GM21825 (cell line): ENCODE data around the gene PMM2.
"Not testable (repeated sequence)": the region's sequence is repeated elsewhere in the genome, so short reads cannot be mapped to it uniquely, and the experiment has no call there.

Experiments used
- ATAC-seq: cut with Tn5 transposase; IDR thresholded peaks from one replicate; pipeline ENCODE4 v1.9.1; 2021; ENCODE audit warnings: mild to moderate bottlenecking, moderate library complexity; ENCODE audit not compliant: unreplicated experiment

Gene PMM2

DNA sequence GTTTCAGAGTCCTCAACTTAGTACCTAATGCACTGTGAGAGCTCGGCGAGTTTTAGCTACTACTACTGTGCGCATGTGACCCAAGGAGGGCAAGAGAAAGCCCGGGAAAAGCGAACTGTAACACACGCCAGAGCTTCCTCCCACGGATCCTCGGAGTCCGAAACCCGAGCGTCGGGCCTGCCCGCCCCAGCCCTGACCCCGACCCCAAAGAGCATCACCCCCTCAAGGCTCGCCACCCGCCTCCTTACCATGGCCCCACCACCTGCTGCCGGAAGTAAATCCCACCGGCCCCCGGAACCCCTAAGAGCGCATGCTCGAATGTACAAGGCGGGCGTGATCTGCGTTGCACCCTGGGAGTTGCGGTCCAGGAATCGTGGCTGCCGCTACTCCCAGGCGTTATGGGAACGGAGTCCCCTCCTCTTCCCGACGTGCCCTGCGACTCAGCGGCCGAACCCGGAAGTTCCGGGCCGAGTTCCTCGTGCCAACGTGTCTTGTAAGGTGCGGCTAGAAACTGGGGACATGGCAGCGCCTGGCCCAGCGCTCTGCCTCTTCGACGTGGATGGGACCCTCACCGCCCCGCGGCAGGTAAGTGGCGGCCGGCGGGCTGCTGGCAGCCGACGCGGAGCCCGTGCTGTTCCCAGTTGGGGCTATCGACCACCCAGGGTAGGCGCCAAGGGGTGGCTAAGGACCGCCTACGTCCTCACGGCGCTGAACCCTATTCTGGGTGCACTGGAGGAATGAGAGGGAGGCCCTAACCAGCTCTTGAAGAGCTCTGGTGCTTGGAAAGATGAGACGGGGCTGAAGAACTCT is at the start of gene PMM2, which contains the start of gene TMEM186:
PMM2 (plus strand) TSS at position 476 of the 810 bp plus-strand sequence; CDS start at position 520, 44 bp downstream.
TMEM186 (minus strand) TSS at position 276 of the 810 bp plus-strand sequence; CDS start at position 251, 25 bp downstream.
- peak; percentile 96 for ATAC-seq

DNA sequence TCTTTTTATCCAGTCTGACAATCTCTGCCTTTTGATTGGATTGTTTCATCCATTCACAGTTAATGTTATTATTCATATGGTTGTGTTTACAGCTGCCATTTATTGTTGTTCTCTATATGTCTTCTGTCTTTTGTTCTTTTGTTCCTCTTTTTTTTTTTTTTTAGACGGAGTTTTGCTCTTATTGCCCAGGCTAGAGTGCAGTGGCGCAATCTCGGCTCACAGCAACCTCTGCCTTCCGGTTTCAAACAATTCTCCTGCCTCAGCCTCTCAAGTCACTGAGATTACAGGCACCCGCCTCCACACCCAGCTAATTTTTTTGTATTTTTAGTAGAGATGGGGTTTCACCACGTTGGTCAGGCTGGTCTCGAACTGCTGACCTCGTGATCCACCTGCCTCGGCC is 48.7 kb upstream of the PMM2 start:
- ATAC-seq, result not testable (repeated sequence)

DNA sequence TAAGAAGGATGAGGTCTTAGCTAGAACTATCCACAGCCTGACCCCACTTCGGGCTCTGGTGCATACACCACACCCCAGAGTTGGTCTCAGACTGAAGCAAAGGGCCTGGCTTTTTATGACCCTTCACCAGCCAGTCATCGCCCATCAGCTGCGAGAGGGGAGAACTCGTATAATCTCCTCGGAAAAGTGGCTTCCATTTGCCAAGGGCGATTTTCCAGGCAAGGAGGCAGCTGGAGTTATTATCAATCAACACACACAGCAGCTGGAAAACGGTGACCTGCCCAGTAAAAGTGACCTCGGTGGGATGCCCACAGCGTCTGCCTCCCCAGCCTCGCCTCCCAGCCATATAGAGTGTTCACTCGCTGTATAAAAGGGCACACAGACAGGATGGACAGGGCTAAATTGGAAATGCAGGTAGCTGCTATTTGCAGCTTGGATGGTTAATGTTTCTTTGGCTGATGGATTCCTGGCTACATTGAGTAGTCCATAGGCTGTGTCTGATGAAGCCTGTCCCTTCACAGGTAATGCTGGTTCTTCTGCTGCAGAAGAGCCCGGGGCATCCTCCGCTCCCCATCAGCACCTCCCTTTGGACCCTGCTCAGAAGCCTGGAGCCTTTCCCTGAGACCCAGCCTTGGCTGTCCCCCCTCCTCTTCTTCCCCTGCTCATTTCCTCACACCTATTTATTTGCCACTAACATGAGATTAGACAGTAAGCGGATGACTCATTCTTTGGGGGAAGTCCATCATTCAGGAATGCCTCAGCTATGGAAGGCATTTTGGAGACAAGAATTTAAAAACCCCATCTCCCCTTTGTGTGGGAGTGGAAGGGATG is 45.9 kb upstream of the PMM2 start:
- no peak for ATAC-seq

DNA sequence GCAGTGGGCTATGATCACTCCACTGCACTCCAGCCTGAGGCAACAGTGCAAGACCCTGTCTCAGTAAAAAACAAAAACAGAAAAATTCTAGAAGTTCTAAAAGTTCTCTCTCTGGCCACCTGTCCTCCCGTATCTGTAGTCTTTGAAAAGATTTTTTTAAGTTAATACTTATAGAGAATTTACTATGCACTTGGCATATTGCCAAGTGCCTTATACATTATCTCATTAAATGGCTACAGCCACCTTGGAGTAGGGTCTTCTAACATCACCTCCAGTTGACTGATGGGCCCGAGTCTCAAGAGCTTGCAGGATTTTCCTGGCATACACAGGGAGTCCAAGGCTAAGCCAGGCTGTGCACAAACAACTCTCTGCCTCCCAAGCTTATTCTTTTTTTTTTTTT is 44.9 kb upstream of the PMM2 start:
- no peak for ATAC-seq

DNA sequence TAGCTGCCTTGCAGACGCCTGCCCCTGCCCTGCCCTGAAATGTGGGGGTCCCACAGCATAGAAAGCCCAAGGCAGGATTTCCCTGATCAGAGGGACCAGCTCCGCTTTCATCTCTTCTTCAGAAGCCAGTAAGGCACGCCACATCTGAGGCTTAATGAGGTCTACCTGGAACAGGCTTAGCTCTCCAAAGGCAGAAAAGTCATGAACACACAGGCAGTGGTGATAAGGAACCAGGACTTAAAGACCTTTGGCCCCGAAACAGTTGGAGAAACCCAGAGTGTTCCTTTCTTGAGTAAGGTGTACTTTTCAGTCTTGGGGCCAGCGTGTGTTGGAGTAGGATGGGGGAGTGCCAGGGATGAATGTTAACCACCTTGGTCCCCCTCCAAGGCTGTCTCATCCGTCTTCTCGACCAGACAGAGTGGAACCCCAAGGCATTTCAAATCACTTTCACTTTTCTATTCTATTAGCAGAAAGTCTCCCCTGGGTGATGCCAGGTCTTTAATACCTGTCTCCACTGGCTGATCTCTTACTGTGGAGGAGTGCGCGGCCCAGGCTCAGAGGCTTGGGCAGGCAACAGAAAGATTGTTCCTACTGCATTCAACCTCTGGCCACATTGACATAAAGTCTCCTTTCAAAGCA is 44.1 kb upstream of the PMM2 start:
- ATAC-seq, result no peak

DNA sequence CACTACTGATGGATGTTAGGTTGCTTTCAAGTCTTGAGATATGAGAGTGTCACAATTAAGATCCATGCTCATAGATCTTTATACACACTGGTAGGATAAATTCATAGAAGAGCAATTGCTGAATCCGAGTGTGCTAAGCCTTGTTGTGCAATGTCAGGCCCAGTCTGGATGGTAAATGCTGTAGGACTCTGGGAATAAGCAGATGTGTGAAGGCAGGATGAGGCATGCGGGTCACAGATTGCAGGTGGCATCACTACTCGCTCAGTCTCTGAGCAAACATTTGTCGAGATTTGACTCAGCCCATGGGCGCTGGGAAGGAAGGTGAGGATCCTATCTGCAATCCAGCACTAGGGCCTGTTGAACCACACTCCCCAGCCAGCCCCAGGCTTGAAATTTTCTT is 40.9 kb upstream of the PMM2 start:
- ATAC-seq, result no peak

DNA sequence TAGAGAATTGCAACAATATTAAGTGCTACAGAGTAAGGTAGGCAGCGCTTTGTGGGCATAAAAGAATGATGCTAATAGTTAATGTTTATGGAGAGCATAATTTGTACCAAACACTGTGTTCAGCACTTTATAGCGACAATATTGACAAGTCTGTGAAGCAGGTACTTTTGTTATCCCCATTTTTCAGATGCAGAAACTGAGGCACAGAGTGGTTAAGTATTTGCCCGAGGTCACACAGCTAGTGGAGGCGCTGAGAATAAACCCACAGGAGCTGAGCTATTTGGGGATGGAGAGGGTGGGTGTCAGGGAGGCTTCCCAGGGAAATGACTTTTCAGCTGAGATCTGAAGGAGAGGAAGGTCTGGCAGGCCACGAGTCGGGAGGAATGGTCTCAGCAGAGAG is 39.6 kb upstream of the PMM2 start:
- no peak for ATAC-seq

DNA sequence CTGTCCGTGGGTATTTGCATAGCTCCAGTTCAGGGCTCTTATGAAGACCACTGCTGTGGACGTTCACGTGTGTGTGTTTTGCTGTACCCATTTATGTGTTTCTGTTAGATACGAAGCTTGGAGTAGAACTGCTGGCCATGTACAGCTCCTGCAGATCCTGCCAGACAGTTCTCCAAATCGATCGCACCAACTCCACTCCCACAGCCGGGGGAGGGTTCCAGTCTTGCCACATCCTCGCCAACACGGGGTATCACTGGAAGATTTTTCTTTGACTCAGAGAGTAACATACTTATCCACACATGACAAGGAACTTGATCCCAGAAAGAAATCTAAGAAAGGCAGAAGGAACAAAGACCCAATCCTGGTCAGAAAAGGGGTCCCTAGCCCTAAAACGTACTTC is 37.6 kb upstream of the PMM2 start:
- no peak for ATAC-seq

DNA sequence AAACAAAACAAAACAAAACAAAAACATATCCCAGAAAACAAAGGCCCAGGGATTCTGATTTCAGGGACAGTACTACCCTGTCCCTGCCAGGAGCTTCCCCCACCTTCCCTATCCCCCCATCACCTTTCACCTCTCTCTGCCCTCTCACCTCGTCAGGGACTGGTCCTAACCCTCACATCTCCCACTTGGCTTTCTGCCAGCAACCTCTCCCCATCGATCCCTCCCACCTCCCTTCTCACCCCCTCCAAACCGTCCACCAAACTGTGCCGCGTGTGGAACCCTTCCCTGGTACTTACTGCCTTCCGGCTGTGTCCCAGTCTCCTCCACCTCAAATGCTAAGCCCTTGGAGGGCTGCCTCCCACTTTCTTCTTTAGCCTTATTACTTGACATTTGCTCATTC is 36.6 kb upstream of the PMM2 start:
- ATAC-seq, result no peak

DNA sequence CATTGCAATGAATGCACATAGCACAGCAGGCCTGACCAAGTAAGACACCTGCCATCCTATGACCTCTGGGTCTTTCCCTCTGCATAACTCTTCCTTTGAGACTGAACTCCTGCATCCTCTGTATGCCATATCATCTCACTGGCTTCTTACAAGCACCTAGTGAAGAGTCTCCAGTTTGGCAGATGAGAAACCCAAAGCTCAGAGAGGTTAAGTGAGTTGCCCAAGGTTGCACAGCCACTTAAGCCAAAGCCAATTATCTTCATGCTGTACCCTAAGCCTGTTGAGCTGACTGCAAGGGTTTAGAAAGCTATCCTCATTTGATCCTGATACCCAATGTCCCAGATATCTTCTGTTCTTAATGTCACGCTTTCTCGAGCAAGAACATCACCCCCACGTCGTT is 35.4 kb upstream of the PMM2 start:
- ATAC-seq, result no peak

DNA sequence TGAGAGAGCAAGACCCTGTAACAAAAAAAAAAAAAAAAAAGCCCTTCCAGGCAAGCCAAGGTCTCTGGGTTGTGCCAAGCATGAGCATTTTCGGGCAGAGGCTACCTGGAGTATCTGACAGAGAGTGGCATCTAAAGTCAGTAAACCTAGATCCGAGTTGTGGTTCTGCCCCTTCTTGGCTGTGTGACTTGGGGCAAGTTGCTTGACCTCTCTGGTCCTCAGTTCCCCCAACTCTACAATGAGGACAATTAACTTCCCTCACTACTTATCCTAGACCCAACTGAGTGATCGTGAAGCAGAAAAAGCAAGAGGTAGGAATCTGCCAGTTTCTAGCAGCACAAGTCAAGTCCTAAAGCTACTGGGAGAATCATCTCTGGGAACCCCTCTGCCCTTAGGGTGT is 34.6 kb upstream of the PMM2 start:
- no peak for ATAC-seq

DNA sequence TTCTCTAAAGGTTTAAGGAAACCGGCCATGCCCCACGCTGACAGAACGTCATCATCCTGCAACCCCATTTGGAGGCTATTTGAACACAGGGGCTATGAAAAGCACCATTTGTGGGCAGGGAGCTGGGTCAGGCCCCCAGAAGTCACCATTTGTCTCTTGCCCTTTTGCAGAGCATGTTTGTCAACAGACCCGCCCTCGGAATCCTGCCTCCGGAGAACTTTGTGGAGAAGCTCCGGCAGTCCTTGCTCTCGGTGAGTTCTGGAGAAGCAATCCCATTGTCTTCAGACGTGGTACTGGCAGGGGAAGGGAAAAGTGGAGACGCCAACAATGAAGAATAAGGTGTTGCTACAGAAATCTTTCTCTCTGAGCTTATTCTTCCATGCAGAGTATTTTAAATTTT is 33.7 kb upstream of the PMM2 start:
- no peak for ATAC-seq

DNA sequence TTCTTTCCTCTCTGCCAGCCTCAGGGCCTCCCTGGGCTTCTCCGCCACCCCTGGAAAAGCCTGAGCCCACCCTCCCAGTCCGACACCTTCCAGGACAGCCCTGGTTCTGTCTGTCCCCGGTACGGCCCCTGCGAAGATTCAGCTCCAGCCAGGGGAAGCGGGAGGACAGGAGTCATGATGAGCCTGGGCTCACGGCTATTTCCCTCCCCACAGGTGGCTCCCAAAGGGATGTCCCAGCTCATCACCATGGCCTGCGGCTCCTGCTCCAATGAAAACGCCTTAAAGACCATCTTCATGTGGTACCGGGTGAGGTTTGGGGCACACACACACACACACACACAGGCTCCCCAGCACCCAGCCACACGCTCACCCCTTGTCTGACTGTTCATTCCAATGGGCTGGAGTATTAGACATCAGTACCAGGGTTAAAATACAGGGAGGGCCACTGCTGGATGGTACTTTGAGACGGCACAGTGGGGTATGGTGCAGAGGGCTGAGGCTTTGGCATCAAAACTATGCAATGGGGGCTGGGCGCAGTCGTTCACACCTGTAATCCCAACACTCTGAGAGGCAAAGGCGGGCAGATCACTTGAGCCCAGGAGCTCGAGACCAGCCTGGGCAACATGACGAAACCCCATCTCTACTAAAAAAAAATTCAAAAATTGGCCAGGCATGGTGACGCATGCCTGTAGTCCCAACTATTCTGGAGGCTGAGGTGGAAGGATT is 33.0 kb upstream of the PMM2 start:
- ATAC-seq, result no peak

DNA sequence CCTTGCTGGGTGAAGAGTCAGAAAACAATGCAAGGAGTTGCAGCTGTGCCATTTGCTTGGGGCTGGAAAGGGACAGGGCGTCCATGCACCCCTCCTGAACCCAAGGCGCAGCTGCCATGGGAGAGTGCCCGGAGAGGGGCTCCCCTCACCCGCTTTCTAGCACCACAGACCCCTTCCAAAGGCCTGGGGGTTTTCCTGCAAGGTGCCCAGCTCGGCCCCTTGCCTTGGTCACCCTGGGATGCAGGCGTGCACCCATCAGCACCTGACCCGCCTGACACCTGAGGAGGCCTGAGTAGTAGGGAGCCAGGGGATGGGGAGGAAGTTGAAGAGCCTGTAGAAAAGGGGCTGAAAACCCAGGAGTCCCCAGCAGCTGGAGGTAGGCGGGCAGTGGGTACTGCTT is 30.5 kb upstream of the PMM2 start:
- no peak for ATAC-seq

DNA sequence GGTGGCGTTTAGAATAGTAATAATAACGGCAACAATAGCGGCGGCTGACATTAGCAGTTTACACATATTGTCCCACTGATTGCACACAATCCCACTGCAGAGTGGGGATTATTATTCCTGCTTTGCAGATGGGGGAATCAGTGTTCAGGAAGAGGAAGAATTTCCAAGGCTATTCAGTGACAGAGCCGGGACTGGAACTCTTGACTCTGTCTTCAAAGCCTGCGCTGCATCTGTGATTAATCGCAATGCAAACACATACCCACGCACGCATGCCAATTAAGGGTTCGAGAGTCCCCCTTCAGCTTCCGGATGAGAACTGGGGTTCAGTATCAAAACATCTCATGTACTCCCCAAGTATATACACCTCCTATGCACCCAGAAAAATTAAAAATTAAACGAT is 29.4 kb upstream of the PMM2 start:
- no peak for ATAC-seq

DNA sequence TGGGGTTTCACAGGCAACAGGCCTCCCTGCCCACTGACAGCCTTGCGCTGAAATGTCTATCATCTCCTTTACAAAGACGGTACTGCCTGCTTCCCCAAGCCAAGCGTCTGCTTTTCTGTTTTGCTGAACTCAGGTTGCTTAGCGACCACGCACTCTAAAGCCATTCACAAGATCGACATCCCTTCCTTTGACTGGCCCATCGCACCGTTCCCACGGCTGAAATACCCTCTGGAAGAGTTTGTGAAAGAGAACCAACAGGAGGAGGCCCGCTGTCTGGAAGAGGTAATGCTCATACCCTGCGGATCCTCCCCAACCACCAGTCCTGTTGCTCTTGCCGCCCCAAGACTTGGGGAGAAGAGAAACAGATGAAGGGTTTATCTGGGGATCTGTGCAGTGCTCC is 28.9 kb upstream of the PMM2 start:
- no peak for ATAC-seq

DNA sequence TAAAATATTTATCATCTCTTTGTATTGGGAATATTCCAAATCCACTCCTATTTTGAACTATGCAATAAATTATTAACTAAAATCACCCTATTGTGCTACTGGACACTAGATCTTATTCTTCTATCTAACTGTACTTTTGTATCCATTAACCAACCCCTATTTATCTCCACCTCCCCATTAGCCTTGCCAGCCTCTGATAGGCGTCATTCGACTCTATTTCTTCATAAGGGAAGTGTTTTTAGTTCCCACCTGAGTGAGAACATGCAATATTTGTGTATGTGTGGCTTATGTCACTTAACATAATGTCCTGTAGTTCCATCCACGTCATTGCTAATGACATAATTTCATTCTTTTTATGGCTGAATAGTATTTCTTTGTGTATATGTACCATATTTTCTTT is 24.1 kb upstream of the PMM2 start:
- ATAC-seq, result no peak

DNA sequence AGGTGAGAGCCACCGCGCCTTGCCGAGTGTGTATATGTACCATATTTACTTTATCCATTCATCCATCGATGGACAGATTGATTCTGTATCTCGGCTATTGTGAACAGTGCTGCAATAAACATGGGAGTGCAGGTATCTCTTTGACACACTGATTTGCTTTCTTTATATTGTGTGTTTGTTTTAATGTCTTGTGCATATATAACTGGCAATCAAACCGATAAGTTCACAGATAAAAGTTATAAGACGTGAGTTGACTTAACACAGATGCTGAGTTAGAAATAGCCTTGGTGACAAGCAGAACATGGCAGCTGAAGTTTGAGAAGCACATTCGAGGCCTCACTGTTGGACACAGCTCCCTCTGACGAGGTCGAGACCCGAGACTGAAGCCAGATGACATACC is 23.4 kb upstream of the PMM2 start:
- ATAC-seq, result no peak

DNA sequence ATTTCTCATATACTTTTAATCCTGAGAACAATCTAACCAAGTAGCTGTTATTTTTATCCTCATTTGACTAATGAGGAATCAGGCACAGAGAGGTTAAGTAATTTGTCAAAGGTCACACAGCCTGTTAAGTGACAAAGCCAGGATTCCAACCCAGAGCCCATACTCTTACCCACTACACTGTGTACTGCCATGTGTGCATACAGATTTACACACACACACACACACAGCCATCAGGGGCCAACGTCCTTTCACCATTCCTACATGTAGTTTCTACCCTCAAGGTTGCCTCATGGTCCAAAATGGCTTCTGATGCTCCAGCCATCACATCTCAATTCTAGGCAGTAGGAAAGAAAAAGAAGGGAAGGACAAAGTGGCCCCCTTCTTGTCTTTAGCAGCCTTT is 22.3 kb upstream of the PMM2 start:
- no peak for ATAC-seq

DNA sequence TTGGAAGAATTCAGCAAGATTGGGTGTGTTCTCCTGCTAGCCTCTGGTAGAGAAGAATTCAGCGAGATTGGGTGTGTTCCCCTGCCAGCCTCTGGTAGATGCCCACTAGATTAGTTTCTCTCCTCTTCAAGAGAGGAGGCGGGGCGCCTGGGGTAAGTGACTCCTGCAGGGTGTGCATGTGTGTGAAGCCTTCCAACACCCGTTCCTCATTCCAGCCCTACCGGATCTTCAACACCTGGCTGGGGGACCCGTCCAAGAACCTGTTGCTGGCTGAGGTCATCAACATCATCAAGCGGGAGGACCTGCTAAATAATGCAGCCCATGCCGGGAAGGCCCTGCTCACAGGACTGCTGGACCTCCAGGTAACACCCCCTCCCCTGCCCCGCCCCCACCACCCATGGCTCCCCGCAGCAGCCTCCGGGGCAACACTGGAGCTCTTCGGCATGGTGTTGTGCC is 21.5 kb upstream of the PMM2 start:
- ATAC-seq, result no peak

DNA sequence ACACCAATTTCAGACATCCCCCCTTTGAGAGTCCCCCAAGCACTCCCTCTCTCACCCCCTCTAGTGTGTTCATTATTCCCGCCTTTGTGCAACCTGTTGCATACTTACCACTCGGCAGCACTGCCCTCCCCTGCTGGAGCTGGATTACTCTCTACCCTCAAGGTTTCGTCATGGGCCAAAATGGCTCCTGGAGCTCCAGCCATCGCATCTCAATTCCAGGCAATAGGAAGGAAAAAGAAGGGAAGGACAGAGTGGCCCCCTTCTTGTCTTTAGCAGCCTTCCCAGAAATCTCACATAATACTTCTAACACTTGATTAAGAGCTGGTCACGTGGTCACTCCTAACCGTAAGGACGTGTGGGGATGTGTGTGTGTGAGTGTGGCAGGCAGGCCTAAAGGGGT is 20.4 kb upstream of the PMM2 start:
- ATAC-seq, result no peak
